Measurements from ENCODE around the gene SETX. TPM values are rescaled to one million over a fixed set of nuclear protein-coding genes. Genes with fewer than 3 reads are reported as not detected.

The SETX gene
- total RNA-seq, 2 donors from 2014 or later, result 57.9 to 78.5 TPM

DNA sequence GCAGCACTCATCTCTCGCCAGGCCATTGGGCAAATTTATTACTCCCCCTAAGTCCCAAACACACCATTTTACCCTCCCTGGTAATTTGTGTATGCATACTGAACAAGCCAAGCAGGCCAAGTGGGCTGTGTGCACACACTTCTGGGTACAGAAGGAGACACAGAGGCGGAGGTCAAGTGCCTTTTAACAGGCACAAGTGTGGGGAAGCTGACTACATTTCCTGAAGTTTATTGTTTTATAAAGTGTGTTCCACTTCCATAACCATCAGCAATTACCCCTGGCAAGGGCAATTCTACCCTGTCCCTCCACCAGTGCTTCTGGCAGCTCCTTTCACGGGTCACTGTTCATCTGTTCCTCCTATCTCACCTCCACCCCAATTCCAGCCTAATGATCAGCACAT lies 93.9 kb downstream of the SETX start:
- Histone ChIP-seq H3K9me3 (no peaks in the 10 kb centered on the region), H3K27me3 (replicated peaks; ENCODE audit: insufficient read depth) (no peaks in the 10 kb centered on the region), H3K4me1 (ENCODE audit: control insufficient read depth in 1 of 2, low read depth in 2 of 2) (no peaks in the 10 kb centered on the region), H3K27ac (no peak overlapping the region), H3K36me3 (peaks cover 20% of the 10 kb centered on the region), H3K4me3 (no peak overlapping the region)
- ATAC-seq (ENCODE audit: insufficient number of reproducible peaks, low FRiP score, low read depth) (no peak), DNase-seq (ENCODE audit: low spot score) (no peak)
- TF ChIP-seq, protein P1, sequence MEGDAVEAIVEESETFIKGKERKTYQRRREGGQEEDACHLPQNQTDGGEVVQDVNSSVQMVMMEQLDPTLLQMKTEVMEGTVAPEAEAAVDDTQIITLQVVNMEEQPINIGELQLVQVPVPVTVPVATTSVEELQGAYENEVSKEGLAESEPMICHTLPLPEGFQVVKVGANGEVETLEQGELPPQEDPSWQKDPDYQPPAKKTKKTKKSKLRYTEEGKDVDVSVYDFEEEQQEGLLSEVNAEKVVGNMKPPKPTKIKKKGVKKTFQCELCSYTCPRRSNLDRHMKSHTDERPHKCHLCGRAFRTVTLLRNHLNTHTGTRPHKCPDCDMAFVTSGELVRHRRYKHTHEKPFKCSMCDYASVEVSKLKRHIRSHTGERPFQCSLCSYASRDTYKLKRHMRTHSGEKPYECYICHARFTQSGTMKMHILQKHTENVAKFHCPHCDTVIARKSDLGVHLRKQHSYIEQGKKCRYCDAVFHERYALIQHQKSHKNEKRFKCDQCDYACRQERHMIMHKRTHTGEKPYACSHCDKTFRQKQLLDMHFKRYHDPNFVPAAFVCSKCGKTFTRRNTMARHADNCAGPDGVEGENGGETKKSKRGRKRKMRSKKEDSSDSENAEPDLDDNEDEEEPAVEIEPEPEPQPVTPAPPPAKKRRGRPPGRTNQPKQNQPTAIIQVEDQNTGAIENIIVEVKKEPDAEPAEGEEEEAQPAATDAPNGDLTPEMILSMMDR (IDR thresholded peaks at IDR 0.05), result no peak

GRCh38 chr9:132250324-132251262 lies 104.2 kb downstream of the SETX start:
- Histone ChIP-seq H3K4me1 (ENCODE audit: control insufficient read depth in 1 of 2, low read depth in 2 of 2) (peaks cover 0 to 6% of the 10 kb centered on the region in 2 donors), H3K9me3 (no peaks in the 10 kb centered on the region), H3K4me3 (no peak overlapping the region), H3K36me3 (no peaks in the 10 kb centered on the region), H3K27me3 (replicated peaks; ENCODE audit: insufficient read depth) (no peaks in the 10 kb centered on the region), H3K27ac (no peak overlapping the region)
- TF ChIP-seq, protein P1 (IDR thresholded peaks at IDR 0.05), result no peak
- DNase-seq (ENCODE audit: low spot score) (no peak), ATAC-seq (ENCODE audit: insufficient number of reproducible peaks, low FRiP score, low read depth) (no peak)

DNA sequence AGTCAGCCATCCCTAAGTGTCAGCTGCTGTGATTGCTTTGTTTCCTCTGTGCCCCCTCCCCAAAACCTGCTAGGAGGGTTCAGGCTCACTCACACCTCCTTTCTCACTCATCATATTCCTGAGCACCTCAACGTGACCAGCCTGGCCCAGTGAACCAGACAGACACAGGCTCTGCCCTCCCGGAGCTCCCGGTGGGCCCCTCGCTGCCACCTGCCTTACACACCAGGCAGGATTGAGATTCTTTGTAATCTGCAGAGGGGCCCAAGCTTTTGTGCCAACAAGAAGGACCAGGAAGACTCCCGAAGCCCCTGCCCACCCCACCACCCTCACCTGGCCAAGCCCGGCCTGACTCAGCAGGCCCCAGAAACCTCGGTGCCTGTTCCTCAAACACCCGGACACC lies 105.1 kb downstream of the SETX start:
- ATAC-seq (ENCODE audit: insufficient number of reproducible peaks, low FRiP score, low read depth) (no peak), DNase-seq (ENCODE audit: low spot score) (no peak)
- no peak overlapping the region for H3K27ac ChIP-seq
- no peaks in the 10 kb centered on the region for H3K9me3 ChIP-seq
- peaks cover 0 to 12% of the 10 kb centered on the region in 2 donors for H3K4me1 ChIP-seq (ENCODE audit: control insufficient read depth in 1 of 2, low read depth in 2 of 2)
- no peaks in the 10 kb centered on the region for H3K36me3 ChIP-seq
- no peak overlapping the region for H3K4me3 ChIP-seq
- H3K27me3 ChIP-seq (replicated peaks; ENCODE audit: insufficient read depth), result no peaks in the 10 kb centered on the region
- TF ChIP-seq, protein P1 (IDR thresholded peaks at IDR 0.05), result no peak

DNA sequence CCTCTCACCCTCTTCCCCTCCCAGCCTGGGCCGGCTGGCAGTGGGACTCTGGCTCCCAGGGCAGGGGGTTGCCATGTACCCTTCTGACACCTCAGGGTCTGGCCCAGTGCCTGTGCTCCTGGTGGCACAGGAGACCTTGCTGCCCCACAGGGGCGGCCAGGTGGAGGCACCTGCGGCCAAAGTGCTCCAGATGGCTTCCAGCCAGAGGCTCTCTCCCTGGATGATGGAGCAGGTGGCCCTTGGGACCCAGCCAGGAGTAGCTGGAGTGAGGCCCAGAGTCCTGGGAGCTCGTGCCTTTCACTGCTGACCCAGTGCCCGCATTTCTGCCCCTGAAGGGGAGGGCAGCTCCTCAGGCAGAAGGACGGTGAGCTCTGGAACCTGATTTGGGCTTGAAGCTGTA lies 105.7 kb downstream of the SETX start:
- Histone ChIP-seq H3K36me3 (no peaks in the 10 kb centered on the region), H3K27me3 (replicated peaks; ENCODE audit: insufficient read depth) (no peaks in the 10 kb centered on the region), H3K4me1 (ENCODE audit: control insufficient read depth in 1 of 2, low read depth in 2 of 2) (peaks cover 0 to 12% of the 10 kb centered on the region in 2 donors), H3K9me3 (no peaks in the 10 kb centered on the region), H3K4me3 (no peak overlapping the region), H3K27ac (no peak overlapping the region)
- TF ChIP-seq, protein P1 (IDR thresholded peaks at IDR 0.05), result no peak
- no peak for ATAC-seq (ENCODE audit: insufficient number of reproducible peaks, low FRiP score, low read depth)
- no peak for DNase-seq (ENCODE audit: low spot score)

DNA sequence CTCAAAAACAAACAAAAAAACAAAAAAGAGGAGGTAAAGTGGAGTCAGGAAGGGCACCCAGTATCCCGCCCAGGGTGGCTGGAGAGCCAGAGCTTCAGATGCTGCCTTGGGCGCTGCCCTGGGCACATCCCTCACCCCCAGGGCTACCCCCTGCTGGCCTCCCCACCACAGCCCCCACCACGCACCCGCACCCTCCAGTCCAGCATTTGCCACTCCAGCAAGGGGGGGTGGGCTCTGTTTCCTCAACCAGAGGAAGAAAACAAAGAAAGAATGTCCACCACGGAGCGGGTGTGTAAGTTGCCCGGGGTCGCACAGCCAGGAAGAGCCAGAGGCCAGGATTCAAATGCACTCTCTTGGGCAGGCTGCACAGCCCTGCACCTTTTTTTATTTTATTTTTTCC lies 106.8 kb downstream of the SETX start:
- Histone ChIP-seq H3K4me3 (no peak overlapping the region), H3K27ac (no peak overlapping the region), H3K27me3 (replicated peaks; ENCODE audit: insufficient read depth) (no peaks in the 10 kb centered on the region), H3K9me3 (no peaks in the 10 kb centered on the region), H3K36me3 (no peaks in the 10 kb centered on the region), H3K4me1 (ENCODE audit: control insufficient read depth in 1 of 2, low read depth in 2 of 2) (peaks cover 0 to 13% of the 10 kb centered on the region in 2 donors)
- ATAC-seq (ENCODE audit: insufficient number of reproducible peaks, low FRiP score, low read depth) (no peak), DNase-seq (ENCODE audit: low spot score) (no peak)
- TF ChIP-seq, protein P1 (IDR thresholded peaks at IDR 0.05), result no peak
